SKM-1 (cell line): ENCODE data around the gene GALNT8.

ENCODE experiments used
- DNase-seq: peaks from one replicate; lab custom pipeline; 2025; ENCODE audit not compliant: unreplicated experiment; lab: John Stamatoyannopoulos, UW

GALNT8 gene

DNA sequence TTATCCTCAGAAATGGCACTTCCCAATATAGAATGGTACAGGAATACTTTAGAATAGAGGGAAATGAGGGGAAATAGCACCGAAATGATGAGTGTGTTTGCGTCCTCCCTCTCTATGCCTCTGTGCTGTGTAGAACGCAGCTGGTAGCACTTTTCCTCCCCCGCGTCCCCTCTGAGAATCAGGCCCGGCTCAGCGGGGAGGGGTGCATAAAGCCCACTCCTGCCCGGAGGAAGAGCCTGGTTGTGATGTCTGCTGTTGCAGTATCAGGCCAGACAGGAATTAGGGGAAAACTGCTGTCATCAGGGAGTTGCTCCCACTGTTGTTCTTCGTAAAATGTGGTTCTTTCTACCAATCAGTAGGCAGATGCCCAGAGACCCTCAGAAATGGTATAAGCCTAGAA lies 76.0 kb downstream of the GALNT8 start:
- no peak for DNase-seq

DNA sequence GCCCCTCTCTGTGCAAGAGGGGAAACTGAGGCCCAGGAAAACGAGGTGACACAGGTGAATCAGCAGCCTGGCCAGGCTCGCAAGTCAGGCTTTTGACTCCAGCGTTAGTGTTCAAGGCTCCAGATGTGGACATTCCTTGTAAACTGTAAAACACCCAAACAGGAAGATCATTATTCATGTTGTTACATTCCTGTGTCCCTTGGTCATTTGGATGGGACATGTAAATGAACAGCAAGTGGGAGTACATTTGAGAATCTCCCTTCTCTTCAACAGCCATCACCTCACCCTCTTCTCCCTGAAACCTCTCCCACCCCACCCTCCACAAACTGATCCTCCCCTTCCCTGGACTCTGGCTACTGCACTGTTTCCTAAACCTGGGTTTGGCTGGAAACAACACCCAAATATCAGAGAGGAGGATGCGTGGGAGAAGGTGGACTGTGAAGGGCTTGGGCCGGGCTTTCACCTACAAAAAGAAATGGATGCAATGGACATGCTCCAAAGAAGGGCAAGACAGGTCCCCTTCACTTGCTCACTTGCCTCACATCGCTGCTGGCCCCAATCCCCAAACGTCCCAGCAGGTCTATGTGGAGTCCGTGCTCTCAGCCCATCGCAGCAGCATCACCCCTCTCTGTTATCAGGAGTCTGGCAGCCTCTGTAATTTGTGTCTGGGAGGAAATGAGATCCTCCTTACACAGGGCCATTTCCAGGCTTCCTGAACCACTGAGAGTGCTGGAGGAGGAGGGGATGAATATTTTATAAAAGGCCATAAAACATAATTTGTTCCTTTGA lies 76.7 kb downstream of the GALNT8 start:
- no peak for DNase-seq

DNA sequence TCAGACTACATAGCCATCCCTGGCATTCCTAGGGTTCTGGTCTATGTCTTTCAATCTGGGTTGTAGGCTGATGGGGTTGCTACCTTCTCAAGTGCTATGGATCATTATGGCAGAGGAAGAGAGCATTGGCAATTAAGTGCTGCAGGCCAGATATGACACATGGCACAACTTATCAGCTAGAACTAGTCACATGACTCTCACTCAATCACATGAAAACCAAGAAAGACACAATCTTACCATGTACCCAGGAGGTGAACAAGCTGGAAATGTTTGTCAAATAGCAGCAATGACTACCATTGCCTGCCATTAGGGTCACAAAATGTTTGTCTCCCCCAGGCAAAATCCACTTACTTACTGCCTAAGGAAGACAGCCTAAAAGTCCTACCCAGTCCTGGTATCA lies 80.4 kb downstream of the GALNT8 start:
- no peak for DNase-seq

DNA sequence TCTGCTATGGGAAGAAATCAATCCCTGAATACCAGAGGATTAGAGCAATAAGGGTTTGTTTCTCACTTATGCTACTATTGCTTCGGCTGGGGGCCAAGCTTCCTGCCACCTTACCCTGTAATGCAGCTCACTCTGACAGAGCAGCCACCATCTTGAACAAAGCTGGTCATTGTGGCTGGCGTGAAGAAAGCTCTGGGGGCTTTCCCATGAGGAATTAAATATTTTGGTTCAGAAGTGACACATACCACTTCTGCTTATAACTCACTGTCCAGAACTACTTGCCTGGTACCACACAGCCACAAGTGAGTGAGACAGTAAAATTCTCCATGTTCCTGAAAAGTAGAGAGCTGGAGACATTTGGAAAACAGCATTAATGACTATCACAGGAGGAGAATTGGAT lies 82.6 kb downstream of the GALNT8 start:
- no peak for DNase-seq

DNA sequence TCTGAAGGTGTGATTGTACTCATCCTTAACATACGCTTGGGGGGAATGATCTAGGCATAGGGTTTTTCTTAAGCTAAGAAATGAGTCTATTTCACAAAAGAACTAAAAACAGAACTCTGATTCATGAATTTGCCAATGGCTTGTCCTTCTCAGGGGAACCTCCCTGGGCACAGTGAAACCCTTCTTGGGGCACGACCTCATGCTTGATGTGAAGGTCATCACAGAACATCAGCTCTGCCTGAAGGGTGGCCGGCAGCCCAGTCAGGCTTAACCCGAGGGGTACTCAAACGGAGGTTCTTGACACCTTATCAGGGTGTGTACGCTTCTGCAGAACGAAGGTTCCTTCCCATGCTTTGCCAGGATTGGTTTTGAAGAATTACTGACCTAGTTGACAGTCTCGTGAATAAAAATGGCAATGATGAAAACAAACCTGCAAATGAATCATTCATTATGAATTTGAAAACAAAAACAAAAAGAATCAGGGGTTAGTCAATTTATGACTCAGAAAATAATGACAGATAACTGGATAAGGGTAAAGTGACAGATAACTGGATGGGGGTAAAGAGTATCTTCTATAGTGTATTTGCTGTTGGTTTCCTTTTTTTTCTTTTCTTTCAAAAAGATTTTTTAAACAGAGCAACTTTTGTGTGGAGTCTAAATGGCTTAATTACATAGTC lies 86.4 kb downstream of the GALNT8 start:
- DNase-seq, result no peak

DNA sequence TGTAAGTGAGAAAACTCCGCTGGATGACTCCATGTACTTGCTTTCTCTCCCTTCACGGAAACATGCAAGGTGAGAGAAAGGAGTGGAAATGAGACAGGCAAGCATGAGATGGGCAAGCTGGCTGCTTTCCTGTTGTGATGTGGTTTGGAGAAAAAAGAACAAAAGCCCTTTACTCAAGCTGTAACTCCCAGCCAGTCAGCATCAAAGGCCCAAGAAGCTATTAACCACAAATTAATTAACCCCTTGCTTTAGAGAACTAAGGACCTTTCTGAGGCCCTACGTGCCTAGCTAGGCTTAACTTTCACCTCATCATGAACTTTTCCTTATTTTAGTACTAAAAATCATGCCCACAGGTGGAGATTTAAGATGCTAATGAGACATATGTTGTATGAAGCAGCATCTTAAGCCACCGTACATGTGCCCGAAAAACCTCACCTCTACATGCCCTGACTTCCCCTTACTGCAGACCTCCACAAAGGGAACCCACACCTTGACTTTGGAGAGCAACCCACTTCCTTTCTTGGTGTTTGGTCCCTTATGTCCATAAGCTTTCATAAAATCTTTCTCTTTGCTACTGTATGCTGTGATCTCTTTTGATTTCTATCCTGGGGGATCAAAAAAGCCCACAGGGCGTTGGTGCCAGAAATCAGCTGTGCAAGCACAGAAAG lies 87.0 kb downstream of the GALNT8 start:
- no peak for DNase-seq

DNA sequence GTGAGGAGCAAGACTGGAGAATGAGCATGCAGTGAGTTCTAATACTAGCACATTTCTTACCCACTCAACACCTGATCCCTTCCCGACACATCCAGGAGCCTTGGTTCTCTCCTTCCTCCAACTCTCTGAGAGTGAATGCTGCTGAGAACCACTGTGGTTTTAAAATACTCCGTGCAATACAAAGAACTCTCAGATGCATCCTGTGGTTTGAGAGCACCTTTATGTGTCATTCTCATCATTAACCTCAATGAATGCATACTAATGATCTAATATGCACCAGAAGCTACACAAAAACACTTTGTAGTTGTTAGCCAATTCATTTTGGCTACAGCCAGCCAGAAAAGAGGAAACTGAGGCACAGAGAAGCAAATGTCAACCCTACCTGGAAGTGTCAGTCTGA lies 87.6 kb downstream of the GALNT8 start:
- DNase-seq, result no peak

DNA sequence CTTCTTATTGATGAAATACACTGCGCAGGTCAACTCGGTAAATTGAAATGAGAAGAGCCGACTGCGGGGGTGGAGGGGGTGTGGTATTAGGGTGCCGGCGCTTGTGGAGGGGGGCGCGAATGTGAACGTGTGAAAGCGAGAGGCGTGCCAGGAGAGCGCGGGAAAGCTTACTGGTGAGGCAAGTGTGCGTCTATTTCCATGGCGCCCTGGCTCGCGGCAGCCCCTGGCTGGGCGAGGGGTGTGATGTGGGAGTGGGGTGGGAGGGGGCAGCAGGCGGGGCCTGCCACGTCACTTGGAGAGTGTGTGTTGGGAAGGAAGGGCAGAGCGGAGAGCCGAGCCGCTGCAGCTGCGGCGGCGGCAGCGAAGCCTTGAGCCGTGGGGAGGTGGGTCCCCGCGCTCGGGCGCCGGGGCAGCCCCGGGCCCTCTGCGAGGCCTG lies 88.8 kb downstream of the GALNT8 start:
- DNase-seq, result no peak

DNA sequence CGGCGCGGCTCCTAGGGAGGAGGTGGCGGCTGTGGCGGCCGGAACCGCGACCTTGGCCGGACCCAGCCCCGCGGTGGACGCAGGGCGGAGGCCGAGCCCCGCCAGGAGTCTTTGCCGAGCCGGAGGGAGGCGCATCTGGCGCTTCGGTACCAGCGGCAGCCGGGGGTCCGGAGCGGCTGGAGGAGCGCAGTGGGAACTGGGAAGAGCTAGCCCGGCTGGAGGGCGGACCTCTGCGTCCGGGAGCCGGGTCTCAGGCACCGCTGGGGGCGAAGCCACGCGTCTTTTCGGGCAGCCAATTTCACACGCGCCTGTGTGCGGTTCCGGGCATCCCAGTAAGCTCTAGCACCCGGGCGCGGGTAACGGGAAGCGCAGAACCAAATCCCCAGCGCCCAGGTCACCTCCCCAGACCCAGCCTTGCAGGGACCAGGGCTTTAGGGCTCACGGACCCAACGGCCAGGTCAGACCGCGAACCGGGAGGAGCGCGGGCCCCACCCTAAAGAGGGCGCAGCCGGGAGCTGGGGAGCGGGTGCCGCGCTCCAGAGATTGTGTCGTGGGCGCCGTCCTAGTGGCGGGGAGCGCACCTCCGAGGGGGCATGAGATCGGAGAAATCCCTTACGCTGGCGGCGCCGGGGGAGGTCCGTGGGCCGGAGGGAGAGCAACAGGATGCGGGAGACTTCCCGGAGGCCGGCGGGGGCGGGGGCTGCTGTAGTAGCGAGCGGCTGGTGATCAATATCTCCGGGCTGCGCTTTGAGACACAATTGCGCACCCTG lies 89.4 kb downstream of the GALNT8 start:
- DNase-seq, result no peak

DNA sequence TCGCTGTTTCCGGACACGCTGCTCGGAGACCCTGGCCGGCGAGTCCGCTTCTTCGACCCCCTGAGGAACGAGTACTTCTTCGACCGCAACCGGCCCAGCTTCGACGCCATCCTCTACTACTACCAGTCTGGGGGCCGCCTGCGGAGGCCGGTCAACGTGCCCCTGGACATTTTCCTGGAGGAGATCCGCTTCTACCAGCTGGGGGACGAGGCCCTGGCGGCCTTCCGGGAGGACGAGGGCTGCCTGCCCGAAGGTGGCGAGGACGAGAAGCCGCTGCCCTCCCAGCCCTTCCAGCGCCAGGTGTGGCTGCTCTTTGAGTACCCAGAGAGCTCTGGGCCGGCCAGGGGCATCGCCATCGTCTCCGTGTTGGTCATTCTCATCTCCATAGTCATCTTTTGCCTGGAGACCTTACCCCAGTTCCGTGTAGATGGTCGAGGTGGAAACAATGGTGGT lies 90.0 kb downstream of the GALNT8 start:
- no peak for DNase-seq

DNA sequence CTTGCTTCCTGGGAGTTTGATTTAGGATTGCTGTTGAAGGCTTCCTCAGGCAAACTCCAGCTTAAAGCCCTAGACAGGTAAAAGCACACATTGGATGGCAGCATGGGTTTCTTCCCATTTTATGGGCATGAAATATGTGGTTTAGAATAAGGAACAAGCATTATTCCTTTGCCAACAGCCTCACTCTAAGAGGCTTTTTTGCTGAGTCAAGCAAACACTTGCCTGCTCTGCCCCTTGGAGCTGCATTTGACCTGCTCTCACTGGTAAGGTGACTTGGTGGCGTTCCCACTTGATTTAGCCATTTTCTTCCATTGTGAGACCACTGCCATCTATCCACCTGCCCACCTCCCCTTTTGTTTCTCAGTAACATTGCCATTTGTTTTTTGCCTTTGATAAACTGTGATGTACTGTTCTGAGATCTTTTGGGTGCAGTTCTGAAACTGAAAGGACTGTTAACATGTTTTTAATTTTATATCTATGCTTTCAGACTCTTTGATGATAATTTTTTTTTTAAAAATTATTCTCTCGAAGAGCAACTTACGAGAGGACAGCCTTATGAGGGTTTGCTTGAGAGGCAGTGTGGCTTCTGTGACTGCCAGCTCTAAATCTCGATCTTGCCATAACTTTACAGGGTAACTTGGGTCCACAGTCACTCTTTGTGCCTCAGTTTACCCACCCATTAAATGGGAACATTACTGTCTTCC lies 92.6 kb downstream of the GALNT8 start:
- no peak for DNase-seq

DNA sequence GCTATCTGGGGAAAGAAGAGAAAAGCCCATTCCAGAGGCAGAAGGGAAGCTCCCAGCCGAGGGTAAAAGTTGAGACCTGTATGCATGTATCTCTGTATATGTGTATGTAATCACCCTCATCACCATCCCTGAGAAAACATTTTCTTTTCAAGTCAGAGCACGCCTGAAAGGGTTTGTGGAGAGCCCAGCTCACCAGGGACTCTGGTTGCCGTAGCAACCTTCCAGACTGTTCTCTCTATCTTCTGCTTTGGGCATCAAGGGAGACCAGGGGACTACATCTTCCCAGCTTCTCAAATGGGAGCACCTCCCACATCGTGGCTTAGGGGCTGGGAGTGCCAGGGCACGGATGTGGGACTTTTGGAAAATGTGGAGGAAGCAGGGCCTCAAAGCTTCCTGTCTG lies 93.5 kb downstream of the GALNT8 start:
- DNase-seq, result no peak

DNA sequence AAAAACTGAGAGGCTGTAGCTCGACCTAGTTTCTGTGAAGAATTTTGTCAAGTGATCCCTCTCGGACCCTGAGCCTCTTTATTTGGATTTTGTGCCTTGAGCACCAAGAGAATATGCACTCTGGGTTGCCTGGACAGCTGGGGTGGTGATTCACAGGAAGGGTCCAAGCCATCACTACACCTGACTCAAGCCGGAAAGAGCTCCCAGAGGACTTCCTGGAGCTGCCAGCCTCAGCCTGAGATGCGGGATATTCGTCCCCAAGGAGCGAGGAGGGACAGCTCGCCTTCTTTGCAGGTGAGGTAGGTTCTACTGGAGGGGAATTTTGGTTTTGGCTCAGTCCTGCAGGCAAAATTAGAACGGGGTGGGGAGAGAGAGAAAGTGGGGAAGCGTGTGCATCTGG lies 94.3 kb downstream of the GALNT8 start:
- DNase-seq, result no peak

DNA sequence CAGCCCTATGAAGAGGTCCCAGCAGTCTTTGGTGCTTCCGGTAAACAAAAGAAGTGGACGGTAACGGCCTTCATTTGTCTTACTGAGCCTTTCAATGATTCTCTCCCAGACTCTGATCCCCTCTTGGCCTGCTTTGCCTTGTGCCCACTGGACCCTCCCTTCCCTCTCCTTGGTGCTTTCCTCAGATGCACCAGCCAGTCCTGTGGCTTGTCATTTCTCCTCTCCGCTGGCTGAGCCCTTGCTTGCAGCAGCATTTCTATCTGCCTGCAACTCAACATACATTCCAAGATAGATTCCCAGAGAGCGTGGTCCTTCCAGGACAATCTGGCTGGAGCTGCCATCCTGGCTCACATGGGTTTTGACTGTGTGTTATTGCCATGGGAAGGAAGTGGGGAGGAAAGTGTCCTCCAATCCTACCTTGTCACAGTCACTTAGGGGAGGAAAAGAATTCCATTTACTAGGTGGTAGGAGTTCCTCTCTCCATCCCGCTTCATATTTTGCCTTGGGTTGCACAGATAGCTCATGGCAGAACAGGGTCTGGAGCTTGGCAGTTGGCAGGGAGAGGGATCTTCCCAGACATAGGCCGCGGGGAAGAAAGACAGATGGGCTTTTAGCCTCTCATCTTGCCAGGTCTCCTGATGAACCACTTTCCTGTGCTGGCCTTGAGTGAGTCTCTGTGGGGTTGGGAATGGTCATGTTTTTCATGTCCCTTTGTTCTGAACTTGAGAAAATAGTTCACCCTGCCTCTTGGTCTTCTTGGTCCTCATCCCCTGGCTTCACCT lies 96.7 kb downstream of the GALNT8 start:
- DNase-seq, result no peak

DNA sequence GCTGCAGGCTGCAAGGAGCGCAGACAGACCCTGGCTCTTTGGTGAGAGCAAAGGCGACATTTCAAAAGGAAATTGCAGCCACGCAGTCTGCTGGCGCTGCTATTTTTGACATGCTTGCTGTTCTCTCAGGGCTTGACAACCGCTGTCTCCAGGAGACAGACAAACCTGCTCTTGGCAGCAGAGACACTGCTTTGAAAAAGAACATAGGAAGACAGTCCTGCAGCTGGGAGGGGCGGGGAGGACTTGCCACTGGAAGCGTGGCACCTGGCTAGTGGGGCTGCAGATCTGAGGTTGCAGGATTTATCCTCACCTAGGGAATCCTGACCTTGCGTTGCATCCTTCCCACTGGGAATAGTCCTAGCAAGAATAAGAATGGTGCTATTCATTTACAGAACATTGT lies 97.7 kb downstream of the GALNT8 start:
- DNase-seq, result no peak

DNA sequence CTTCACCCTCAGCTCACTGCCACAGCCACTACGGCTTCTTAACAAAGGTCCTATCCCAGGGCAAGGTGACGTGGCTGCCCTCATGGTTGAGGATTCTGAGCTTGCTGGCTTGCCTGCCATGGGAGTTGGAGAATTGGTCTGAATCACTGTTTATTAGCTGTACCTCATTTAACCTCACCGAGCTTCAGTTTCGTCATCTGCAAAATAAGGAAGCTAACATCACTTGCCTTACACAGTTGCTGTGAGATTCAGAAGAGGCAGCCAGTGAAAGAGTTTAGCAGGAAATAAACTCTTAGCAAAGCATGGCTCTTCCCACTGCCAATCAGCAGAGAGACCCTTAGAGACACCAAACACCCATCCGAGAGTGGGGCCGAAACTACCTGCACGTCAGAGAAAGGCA lies 99.5 kb downstream of the GALNT8 start:
- peak; percentile 7 for DNase-seq

DNA sequence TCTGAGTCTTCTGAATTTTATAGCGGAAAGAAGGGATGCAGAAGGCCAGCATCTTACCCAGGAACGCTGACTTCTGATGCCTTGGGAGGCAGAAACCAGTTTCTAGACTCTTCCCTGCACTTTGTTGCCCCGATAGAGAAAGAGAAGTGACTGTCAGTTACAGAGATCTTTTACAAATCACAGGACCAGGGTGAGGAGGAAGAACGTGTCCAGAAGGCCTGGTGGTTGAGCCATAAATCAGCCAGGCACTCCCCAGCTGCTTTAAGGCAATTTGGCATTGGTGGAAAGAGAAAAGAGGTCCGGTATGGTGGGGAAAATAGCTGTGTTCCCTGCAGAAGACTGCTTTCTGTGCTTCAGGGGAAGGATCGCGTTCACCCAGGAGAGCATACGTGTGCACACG lies 100.8 kb downstream of the GALNT8 start:
- DNase-seq, result no peak
